HUES64 (cell line): ENCODE measurements around the gene LPAR2.

Experiments
- H3K27ac ChIP-seq: 2 replicates; pipeline ENCODE4 v1.7.0; 2013; ENCODE audit warnings: low read depth, low read length, inconsistent platforms
- H3K27me3 ChIP-seq: 2 replicates; pipeline ENCODE4 v1.6.1; 2013; ENCODE audit warnings: mild to moderate bottlenecking, low read length; ENCODE audit not compliant: insufficient read depth
- H3K36me3 ChIP-seq: 2 replicates; pipeline ENCODE4 v1.6.1; 2013; ENCODE audit warnings: mild to moderate bottlenecking, low read length; ENCODE audit not compliant: insufficient read depth
- H3K4me1 ChIP-seq: 2 replicates; pipeline ENCODE4 v1.6.1; 2013; ENCODE audit warnings: mild to moderate bottlenecking, low read length, moderate library complexity; ENCODE audit not compliant: insufficient read depth
- H3K4me3 ChIP-seq: 2 replicates; pipeline ENCODE4 v1.5.1; 2013; ENCODE audit warnings: mild to moderate bottlenecking, low read length, moderate library complexity
- H3K9ac ChIP-seq: 2 replicates; pipeline ENCODE4 v1.6.1; 2013; ENCODE audit warnings: mild to moderate bottlenecking, low read depth, low read length
- H3K9me3 ChIP-seq: 2 replicates; pipeline ENCODE4 v1.6.1; 2013; ENCODE audit warnings: low read depth, low read length; ENCODE audit not compliant: insufficient read depth
- WGBS: fragments of 150-250, 120-280 bp; methylation state at CpG from one replicate; pipeline ENCODE4 v1.1.7; 2013; ENCODE audit warnings: missing lambda C conversion rate; 5-methylcytosine and 5-hydroxymethylcytosine counted together

LPAR2 gene

DNA sequence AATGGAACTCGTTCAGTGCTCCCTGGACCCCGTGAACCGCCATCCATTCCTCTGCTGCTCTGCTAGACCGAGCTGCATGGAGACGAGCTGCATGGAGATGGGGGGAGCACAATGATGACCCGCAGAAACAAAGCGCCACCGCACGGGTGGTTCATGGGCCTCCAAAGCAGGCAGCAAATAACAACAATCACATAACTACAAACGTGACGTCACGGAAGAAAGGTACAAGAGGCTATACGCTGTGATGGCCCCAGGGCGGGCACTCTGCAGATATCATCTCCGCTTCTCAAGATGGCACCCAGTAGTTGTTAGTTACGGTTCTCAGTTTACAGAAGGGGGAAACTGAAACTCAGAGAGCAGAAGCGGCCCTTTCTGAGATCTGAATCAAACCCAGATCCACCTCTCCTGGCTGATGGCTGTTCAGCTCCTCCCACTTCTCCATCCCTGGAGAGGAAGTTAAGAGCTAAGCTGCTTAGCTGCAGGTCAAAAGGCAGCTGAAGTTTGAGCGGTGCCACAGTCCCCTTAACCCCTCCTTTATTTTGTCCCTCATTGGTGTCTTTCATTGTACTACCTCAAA, 33.7 kb upstream of the LPAR2 start:
- 91% methylated on average over 18 of the region's 18 CpGs for WGBS
- Histone ChIP-seq H3K4me3 (peak overlapping the region; percentile 83), H3K36me3 (peaks cover 41% of the 10 kb centered on the region), H3K9me3 (no peaks in the 10 kb centered on the region), H3K27ac (no peak overlapping the region), H3K27me3 (no peaks in the 10 kb centered on the region), H3K9ac (no peak overlapping the region), H3K4me1 (peaks cover 9% of the 10 kb centered on the region; the same call in 1 of the 2 replicates)

DNA sequence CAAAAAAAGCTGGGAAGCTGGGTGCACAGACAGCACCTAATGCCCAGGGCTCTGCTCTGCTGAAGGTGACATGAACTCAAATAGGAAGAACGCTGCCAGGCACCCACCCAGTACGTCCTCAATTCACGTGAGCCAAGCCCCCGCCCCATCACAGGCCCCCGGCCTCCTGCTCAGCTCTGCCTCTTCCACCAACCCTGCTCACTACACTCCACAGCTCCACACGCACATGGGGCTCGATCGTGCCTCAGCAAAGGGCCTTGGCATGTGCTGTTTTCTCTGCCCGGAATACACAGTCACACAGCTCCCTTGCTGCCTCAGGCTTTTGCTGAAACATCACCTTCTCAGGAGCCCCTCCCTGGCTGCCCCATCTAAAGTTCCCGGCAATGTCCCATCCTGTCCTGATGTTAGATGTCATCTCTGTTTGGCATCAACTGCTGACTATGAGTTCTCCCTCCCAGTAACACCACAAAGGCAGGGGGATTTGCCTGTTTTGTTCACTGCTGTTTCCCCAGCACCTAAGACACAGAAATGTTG, 33.2 kb upstream of the LPAR2 start:
- H3K4me1 ChIP-seq: peaks cover 9% of the 10 kb centered on the region; the same call in 1 of the 2 replicates
- H3K9ac ChIP-seq: no peak overlapping the region
- 95% methylated on average over 10 of the region's 10 CpGs for WGBS
- H3K27me3 ChIP-seq: no peaks in the 10 kb centered on the region
- no peak overlapping the region for H3K27ac ChIP-seq
- peak overlapping the region; percentile 83 for H3K4me3 ChIP-seq
- H3K36me3 ChIP-seq: peaks cover 47% of the 10 kb centered on the region
- H3K9me3 ChIP-seq: no peaks in the 10 kb centered on the region

DNA sequence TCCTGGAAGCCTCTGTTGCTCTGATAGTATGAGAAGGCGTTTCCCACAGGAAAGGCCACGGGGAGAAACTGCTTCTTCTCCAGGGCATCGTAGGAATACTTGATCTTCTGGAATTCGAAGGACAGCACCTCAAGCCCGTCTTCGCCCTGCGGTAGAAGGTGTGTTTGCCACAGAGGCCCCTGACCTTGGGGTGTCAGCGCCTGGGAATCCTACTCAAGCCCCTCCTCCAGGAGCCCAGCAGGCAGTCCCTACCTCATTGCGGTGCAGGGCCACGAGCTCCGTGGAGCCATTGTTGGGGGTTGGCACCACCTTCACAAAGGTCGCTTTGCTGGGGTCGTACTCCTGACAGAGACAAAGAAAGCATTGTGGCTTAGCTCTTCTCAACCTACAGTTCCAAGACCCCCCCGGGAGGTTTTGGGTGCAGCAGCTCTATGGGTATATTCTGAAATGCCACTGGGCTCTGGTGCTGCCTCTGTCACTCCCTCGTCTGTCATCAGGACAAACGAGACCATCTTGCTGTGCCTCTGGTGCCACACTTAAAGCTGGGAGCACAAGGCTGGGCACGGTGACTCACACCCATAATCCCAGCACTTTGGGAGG, 31.7 kb upstream of the LPAR2 start:
- H3K4me1 ChIP-seq: peaks cover 9% of the 10 kb centered on the region; the same call in 1 of the 2 replicates
- no peaks in the 10 kb centered on the region for H3K9me3 ChIP-seq
- peaks cover 62% of the 10 kb centered on the region for H3K36me3 ChIP-seq
- H3K27me3 ChIP-seq: no peaks in the 10 kb centered on the region
- 93% methylated on average over 17 of the region's 17 CpGs for whole genome bisulfite sequencing
- H3K9ac ChIP-seq: no peak overlapping the region
- no peak overlapping the region for H3K27ac ChIP-seq
- H3K4me3 ChIP-seq: no peak overlapping the region

DNA sequence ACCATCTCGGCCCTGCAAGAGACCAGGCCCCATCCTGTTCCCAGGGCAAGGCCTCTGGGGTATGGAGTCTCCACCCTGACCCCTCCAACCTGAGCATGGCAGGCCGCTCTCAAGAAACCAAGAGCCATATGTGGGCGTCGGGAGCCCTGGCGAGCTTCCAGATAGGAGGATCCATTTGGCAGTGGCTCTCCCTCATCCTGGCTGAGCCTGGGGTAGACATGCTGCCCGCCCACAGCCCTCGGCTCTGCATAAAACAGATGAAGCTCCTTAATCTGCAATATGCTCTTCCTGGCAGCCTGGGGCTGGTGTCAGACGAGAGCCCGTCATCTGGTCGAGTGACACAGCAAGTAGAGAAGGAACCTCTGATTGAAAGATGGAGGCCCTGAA, 29.4 kb upstream of the LPAR2 start:
- H3K4me3 ChIP-seq: no peak overlapping the region
- WGBS: 95% methylated on average over 10 of the region's 10 CpGs
- peaks cover 84% of the 10 kb centered on the region for H3K36me3 ChIP-seq
- H3K9ac ChIP-seq: no peak overlapping the region
- no peak overlapping the region for H3K27ac ChIP-seq
- no peaks in the 10 kb centered on the region for H3K27me3 ChIP-seq
- H3K9me3 ChIP-seq: no peaks in the 10 kb centered on the region
- H3K4me1 ChIP-seq: peaks cover 5% of the 10 kb centered on the region; the same call in 1 of the 2 replicates

DNA sequence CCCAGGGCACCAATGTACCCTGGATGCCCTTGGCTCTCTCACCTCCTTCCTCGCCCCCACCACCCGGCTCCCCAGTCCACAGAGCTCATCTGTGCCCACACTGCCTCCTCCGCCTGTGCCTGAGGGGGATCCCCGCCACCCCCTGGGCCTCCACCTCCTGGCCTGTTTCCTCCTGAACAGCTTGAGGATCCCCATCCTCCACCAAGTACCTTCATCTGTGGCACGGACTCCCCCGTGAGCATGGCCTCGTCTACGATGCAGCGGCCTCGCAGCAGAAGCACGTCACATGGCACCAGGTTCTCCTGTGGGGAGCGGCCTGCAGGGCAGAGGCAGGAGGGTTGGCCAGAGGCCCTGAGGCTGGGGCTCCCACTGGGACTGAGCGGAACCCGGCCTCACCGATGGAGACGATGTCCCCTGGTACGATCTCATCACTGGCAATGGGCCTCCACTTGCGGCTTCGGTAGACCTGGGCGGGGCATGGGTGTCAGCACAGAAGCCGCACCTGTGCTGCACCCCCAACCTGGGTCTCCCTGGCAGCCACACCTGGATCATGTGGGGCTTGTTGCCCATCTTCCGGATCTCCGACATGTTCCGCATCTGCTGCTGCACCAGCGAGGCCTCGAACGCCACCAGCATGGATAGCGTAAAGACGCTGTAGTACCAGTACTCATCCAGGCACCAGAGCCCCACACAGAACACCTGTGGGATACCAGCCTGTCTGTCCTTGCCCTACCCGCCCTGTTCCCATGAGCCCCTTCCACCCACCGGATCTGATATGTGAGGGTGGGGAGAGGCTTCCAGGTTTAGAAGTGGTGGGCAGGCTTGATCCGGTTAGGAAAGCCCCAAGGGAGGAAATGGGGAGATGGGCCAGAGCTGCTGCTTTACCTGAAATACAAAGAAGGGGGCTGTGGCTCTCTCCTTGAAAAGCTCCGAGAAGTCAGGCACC, 28.7 kb upstream of the LPAR2 start:
- no peaks in the 10 kb centered on the region for H3K27me3 ChIP-seq
- 96% methylated on average over 33 of the region's 33 CpGs for WGBS

DNA sequence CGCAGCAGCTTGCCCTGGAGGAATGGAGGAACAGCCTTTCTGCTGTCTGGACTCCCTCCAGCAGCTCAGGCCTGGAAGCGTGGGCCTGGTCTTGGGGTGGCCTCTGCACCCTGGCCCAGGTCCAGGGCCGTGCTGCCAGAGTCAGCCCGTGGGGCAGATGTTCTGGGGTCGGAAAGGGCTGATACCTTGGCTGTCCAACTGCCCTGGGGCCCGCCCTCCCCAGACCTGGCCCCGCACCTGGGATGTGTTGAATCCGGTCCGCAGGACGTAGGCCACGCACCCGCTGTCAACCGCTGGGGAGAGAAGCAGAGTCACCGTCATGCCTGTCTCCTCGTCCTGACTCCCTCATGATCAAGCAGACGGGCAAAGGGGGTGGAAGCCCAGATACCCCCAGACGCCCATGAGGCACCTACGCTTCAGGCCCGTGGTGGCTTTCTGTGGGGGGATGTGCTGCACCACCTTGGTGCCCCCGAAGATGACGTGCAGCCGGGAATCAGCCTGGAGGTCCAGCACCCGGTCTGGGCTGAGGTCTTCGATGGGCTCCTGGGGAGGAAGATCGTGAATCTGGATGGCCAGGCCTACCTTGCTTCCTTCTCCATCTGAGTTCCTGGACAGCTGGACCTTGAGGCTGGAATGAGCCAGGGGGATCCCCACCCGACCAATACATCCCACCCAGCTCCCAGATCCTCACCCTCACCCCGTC, 27.8 kb upstream of the LPAR2 start:
- no peak overlapping the region for H3K4me3 ChIP-seq
- no peaks in the 10 kb centered on the region for H3K9me3 ChIP-seq
- H3K27me3 ChIP-seq: no peaks in the 10 kb centered on the region
- 95% methylated on average over 27 of the region's 27 CpGs for WGBS
- peaks cover 91% of the 10 kb centered on the region for H3K36me3 ChIP-seq
- H3K9ac ChIP-seq: no peak overlapping the region
- H3K4me1 ChIP-seq: no peaks in the 10 kb centered on the region
- H3K27ac ChIP-seq: no peak overlapping the region

More for the DNA sequence above, 28.7 kb upstream of the LPAR2 start:
- peaks cover 86% of the 10 kb centered on the region for H3K36me3 ChIP-seq
- H3K9ac ChIP-seq: no peak overlapping the region
- no peak overlapping the region for H3K4me3 ChIP-seq
- no peak overlapping the region for H3K27ac ChIP-seq
- no peaks in the 10 kb centered on the region for H3K9me3 ChIP-seq
- H3K4me1 ChIP-seq: no peaks in the 10 kb centered on the region

DNA sequence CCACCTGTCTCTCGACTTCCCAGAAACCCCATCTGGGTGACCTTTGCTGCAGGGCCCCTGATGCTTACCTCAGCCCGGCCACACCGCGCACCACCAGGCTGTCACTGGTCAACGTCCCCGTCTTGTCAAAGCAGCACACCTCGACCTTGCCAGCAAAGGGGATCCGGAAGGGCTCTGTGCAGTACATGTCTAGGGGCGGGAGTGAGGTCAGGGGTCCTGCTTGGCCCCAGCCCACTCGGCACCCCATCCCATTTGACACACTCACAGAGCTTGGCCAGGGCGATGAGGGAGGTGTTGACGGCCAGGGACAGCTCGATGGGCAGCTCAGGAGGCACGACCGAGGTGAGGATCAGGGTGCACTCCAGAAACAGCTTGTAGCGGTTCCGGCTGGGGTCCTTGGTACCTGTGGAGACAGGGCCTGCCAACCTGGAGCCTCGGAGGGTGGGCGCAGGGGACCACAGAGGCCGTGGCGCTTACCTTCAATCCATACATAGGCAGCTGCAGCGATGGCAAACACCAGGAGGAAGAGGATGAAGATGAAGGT, 27.1 kb upstream of the LPAR2 start:
- no peak overlapping the region for H3K27ac ChIP-seq
- H3K4me3 ChIP-seq: no peak overlapping the region
- H3K9ac ChIP-seq: no peak overlapping the region
- WGBS: 97% methylated on average over 22 of the region's 22 CpGs
- no peaks in the 10 kb centered on the region for H3K9me3 ChIP-seq
- no peaks in the 10 kb centered on the region for H3K27me3 ChIP-seq
- no peaks in the 10 kb centered on the region for H3K4me1 ChIP-seq
- peaks cover 98% of the 10 kb centered on the region for H3K36me3 ChIP-seq

DNA sequence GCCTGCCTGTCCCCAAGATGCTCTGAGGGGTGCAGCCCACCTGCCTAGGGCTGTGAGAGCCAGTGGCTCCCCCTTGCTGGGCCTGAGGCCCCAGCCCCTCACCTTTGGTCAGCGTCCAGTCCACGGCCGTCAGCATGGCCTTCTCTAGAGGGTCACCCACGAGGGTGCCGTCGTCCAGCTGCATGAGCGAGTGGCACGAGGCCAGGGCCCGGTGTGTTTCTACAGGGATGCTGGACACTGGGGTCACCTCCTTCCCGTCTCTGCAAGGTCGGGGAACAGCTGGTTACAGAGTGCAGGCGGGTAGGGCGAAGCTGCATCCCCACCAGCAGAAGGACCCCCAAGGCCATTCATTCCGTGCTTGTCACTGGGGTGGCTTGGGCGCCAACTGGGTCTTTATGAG, 26.4 kb upstream of the LPAR2 start:
- Histone ChIP-seq H3K27ac (no peak overlapping the region), H3K27me3 (no peaks in the 10 kb centered on the region), H3K4me3 (no peak overlapping the region), H3K9ac (no peak overlapping the region), H3K4me1 (no peaks in the 10 kb centered on the region), H3K36me3 (peaks cover 99% of the 10 kb centered on the region), H3K9me3 (no peaks in the 10 kb centered on the region)
- 96% methylated on average over 15 of the region's 15 CpGs for WGBS

DNA sequence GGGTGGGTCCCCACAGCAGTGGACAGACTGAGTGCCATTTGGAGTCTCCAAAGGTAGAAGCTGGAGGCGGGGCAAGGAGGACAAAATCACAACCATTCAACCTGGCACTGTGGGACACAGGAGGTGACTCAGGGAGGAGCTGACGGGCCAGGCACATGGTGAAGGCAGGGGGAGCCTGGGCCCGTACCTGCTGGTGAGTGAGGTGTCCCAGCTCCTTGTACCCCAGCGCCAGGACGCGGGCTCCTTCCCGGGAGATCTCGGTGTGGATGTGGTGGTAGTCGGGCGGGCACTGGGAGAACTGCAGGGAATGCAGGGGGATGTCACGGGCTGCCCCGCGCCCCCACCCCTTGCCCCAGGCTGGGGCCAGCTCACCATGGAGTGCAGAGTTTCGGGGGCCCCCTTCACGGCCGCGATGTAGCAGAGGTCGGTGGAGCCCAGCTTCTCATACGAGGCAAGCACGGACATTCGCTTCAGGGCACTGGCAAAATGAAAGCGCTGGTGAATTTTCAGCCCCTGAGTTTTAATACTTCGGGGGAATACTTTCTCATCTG, 25.7 kb upstream of the LPAR2 start:
- no peaks in the 10 kb centered on the region for H3K27me3 ChIP-seq
- H3K4me3 ChIP-seq: no peak overlapping the region
- no peak overlapping the region for H3K9ac ChIP-seq
- no peaks in the 10 kb centered on the region for H3K9me3 ChIP-seq
- peaks cover 97% of the 10 kb centered on the region for H3K36me3 ChIP-seq
- H3K4me1 ChIP-seq: no peaks in the 10 kb centered on the region
- WGBS: 98% methylated on average over 23 of the region's 23 CpGs
- no peak overlapping the region for H3K27ac ChIP-seq

DNA sequence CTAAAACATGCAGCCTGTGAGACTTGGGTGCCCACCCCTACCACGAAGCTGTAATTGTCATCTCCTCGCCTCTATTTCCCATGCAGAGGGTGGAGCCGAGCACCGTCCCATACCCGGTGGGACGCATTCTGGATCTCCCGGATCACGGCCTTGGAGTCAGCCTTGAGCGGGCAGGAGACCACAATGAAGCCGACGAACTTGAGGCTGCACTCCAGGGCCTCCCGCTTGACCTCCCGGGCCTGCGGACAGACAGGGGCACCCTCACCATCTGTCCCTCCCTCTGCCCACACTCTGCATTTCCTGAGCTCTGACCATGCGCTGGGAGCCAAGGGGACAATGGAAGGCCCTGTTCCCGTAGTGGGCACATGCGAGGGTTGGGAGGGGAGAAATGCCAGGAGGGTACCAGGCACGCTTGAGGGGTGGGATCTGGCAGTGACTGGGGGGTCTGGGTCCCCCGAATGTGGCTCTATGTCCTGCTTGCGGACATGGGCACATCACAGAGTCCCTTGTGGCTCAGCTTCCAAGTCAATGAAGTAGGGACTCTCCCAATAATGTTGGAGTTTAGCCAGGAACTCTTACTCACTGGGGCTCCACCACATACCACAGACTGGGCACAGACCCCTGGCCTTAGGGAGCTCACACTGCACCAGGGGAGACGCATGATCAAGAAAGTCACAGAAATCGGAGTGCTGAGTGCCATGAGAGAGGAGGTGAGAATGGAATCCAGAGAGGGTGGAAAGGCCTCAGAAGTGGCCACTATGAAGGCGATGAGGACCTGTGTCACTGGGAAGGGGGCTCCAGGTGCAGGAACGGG, 24.7 kb upstream of the LPAR2 start:
- Histone ChIP-seq H3K27me3 (no peaks in the 10 kb centered on the region), H3K9ac (no peak overlapping the region), H3K9me3 (no peaks in the 10 kb centered on the region), H3K4me1 (no peaks in the 10 kb centered on the region), H3K36me3 (peaks cover 94% of the 10 kb centered on the region), H3K27ac (no peak overlapping the region), H3K4me3 (no peak overlapping the region)
- 95% methylated on average over 24 of the region's 24 CpGs for WGBS
